H1 (cell line): ENCODE measurements around the gene KRTAP3-2. TPM values are rescaled to one million over a fixed set of nuclear protein-coding genes. Genes with fewer than 3 reads are reported as not detected.

ENCODE experiments used
- CTCF ChIA-PET: fragments of 300-600 bp; sonication (Branson Sonifier 250); formaldehyde crosslinking; loops from one replicate; lab custom pipeline; 2021; ENCODE audit not compliant: partially characterized antibody; lab: Charles Lee
- POLR2A ChIA-PET: fragments of 300-600 bp; sonication (Branson Sonifier 250); formaldehyde crosslinking; loops from one replicate; lab custom pipeline; 2021; ENCODE audit warnings: inconsistent platforms; ENCODE audit not compliant: partially characterized antibody; lab: Charles Lee
- DNase-seq, 2 experiments: peaks; one replicate each; pipeline versions ENCODE4 v3.0.0 to v3.0.0-alpha.2; 2010 to 2022; ENCODE audit warnings: low spot score in 2 of 2, low read depth in 1 of 2, mixed read lengths in 1 of 2
- FAIRE-seq: peaks from 2 replicates; lab custom pipeline; 2011; peaks lifted over from hg19 to GRCh38; lab: Jason Lieb, UNC
- H2AFZ ChIP-seq: 2 replicates; pipeline ENCODE4 v1.8.1; 2012; ENCODE audit warnings: low read length, inconsistent platforms
- H2AK5ac ChIP-seq: 2 replicates; pipeline ENCODE4 v1.6.1; 2013; ENCODE audit warnings: low read depth, low read length
- H2BK120ac ChIP-seq: replicated peaks from 2 replicates; pipeline ENCODE3; 2013; ENCODE audit warnings: low read depth, low read length, inconsistent platforms
- H2BK12ac ChIP-seq: 2 replicates; pipeline ENCODE4 v1.6.1; 2013; ENCODE audit warnings: low read depth, low read length
- H2BK15ac ChIP-seq: 2 replicates; pipeline ENCODE4 v1.6.1; 2013; ENCODE audit warnings: low read length
- H2BK20ac ChIP-seq: 2 replicates; pipeline ENCODE4 v1.6.1; 2013; ENCODE audit warnings: low read length
- H2BK5ac ChIP-seq: 2 replicates; pipeline ENCODE4 v1.6.1; 2013; ENCODE audit warnings: low read depth, low read length
- H3K14ac ChIP-seq: 2 replicates; pipeline ENCODE4 v1.6.1; 2013; ENCODE audit warnings: inconsistent platforms; ENCODE audit not compliant: insufficient read length
- H3K18ac ChIP-seq: 2 replicates; pipeline ENCODE4 v1.6.1; 2013; ENCODE audit warnings: low read length; ENCODE audit errors: extremely low read depth
- H3K23ac ChIP-seq: 2 replicates; pipeline ENCODE4 v1.6.1; 2013; ENCODE audit warnings: inconsistent platforms; ENCODE audit not compliant: insufficient read length
- H3K23me2 ChIP-seq: 2 replicates; pipeline ENCODE4 v1.6.1; 2013; ENCODE audit warnings: low read depth, low read length
- H3K27ac ChIP-seq: 2 replicates; pipeline ENCODE4 v1.6.1; 2011; ENCODE audit warnings: low read depth, low read length, inconsistent platforms
- H3K27me3 ChIP-seq, 4 experiments: replicated peaks in 1 of 4; 1 replicate in 1 of 4; 2 replicates in 3 of 4; pipeline versions ENCODE4 v1.6.1 to v1.8.1; 2011 to 2013; ENCODE audit warnings: low read length in 3 of 4, mild to moderate bottlenecking in 3 of 4, inconsistent platforms in 2 of 4, mixed read lengths in 2 of 4, moderate library complexity in 1 of 4; ENCODE audit not compliant: control insufficient read depth in 3 of 4, insufficient read depth in 3 of 4; ENCODE audit errors: extremely low read depth in 1 of 4
- H3K36me3 ChIP-seq, 4 experiments: 2 replicates each; pipeline versions ENCODE4 v1.6.1 to v1.8.1; 2011 to 2013; ENCODE audit warnings: mild to moderate bottlenecking in 4 of 4, low read length in 3 of 4, moderate library complexity in 2 of 4, control low read depth in 1 of 4, inconsistent platforms in 1 of 4; ENCODE audit not compliant: insufficient read depth in 4 of 4, control insufficient read depth in 2 of 4
- H3K4ac ChIP-seq: replicated peaks from 2 replicates; pipeline ENCODE3; 2013; ENCODE audit warnings: low read length, low read depth, mixed read lengths, inconsistent platforms; ENCODE audit not compliant: insufficient read length
- H3K4me1 ChIP-seq, 4 experiments: replicated peaks in 1 of 4; 1 replicate in 1 of 4; 2 replicates in 3 of 4; pipeline versions ENCODE4 v1.6.1 to v1.8.1; 2011 to 2013; ENCODE audit warnings: low read length in 3 of 4, inconsistent platforms in 2 of 4, mixed read lengths in 1 of 4; ENCODE audit not compliant: insufficient read depth in 4 of 4, control insufficient read depth in 3 of 4
- H3K4me2 ChIP-seq, 2 experiments: 2 replicates each; pipeline versions ENCODE4 v1.6.1 to v1.8.1; 2011 to 2013; ENCODE audit warnings: low read depth in 2 of 2, low read length in 2 of 2, control low read depth in 1 of 2, inconsistent platforms in 1 of 2, mild to moderate bottlenecking in 1 of 2; ENCODE audit not compliant: insufficient read depth in 1 of 2
- H3K4me3 ChIP-seq, 4 experiments: fragments of 200-600, 300-600 bp in 1 of 4; sonication (generic), shearing (Covaris generic), sonication (Bioruptor Twin) in 1 of 4; 2 replicates each; pipeline versions ENCODE4 v1.5.1 to v1.8.1; 2011 to 2016; ENCODE audit warnings: low read length in 4 of 4, low read depth in 3 of 4, control low read depth in 2 of 4, inconsistent platforms in 2 of 4, mild to moderate bottlenecking in 2 of 4, mixed read lengths in 1 of 4, moderate library complexity in 1 of 4; ENCODE audit not compliant: insufficient read depth in 2 of 4; ENCODE audit errors: extremely low read depth in 1 of 4
- H3K56ac ChIP-seq: replicated peaks from 2 replicates; pipeline ENCODE3; 2013; ENCODE audit warnings: low read depth, mild to moderate bottlenecking, mixed read lengths, low read length, inconsistent platforms; ENCODE audit not compliant: insufficient read length
- H3K79me1 ChIP-seq: 2 replicates; pipeline ENCODE4 v1.6.1; 2013; ENCODE audit warnings: low read depth, low read length, control low read depth
- H3K79me2 ChIP-seq, 2 experiments: 2 replicates each; pipeline versions ENCODE4 v1.6.1 to v1.8.1; 2012 to 2013; ENCODE audit warnings: low read length in 2 of 2, mild to moderate bottlenecking in 2 of 2, inconsistent platforms in 1 of 2; ENCODE audit not compliant: insufficient read depth in 2 of 2, control insufficient read depth in 1 of 2
- H3K9ac ChIP-seq, 4 experiments: replicated peaks in 1 of 4; 1 replicate in 1 of 4; 2 replicates in 3 of 4; pipeline versions ENCODE4 v1.6.1 to v1.8.1; 2011 to 2013; ENCODE audit warnings: low read depth in 3 of 4, low read length in 3 of 4, control low read depth in 2 of 4, mild to moderate bottlenecking in 2 of 4, moderate library complexity in 2 of 4, inconsistent platforms in 1 of 4; ENCODE audit errors: extremely low read depth in 1 of 4
- H3K9me3 ChIP-seq, 2 experiments: 2 replicates each; pipeline versions ENCODE4 v1.6.1 to v1.8.1; 2012 to 2013; ENCODE audit warnings: mild to moderate bottlenecking in 2 of 2, moderate library complexity in 2 of 2, control low read depth in 1 of 2, inconsistent platforms in 1 of 2, low read depth in 1 of 2, low read length in 1 of 2, mixed read lengths in 1 of 2; ENCODE audit not compliant: insufficient read depth in 2 of 2
- H4K20me1 ChIP-seq, 2 experiments: replicated peaks in 1 of 2; 2 replicates each; pipeline versions ENCODE3 to v1.8.1; 2011 to 2013; ENCODE audit warnings: inconsistent platforms in 2 of 2, low read length in 2 of 2, mild to moderate bottlenecking in 1 of 2; ENCODE audit not compliant: insufficient read depth in 2 of 2, control insufficient read depth in 1 of 2
- H4K5ac ChIP-seq: 2 replicates; pipeline ENCODE4 v1.6.1; 2013; ENCODE audit warnings: low read length, low read depth, mixed read lengths, inconsistent platforms; ENCODE audit not compliant: insufficient read length
- H4K8ac ChIP-seq: 2 replicates; pipeline ENCODE4 v1.8.0; 2013; ENCODE audit warnings: mild to moderate bottlenecking, moderate library complexity, low read length, inconsistent platforms; ENCODE audit not compliant: insufficient read depth; ENCODE audit errors: extremely low read depth
- H4K91ac ChIP-seq: replicated peaks from 2 replicates; pipeline ENCODE3; 2013; ENCODE audit warnings: low read length, mixed read lengths, inconsistent platforms; ENCODE audit not compliant: insufficient read length
- CEBPB ChIP-seq: IDR thresholded peaks from 2 replicates; pipeline ENCODE4 v1.6.1; 2012; ENCODE audit warnings: low read depth, low read length
- KDM5A ChIP-seq: fragments of 200-600 bp; IDR thresholded peaks from 2 replicates; pipeline ENCODE4 v1.7.1; 2012; ENCODE audit warnings: mild to moderate bottlenecking, low read length, inconsistent platforms, mixed read lengths
- TEAD4 ChIP-seq: IDR thresholded peaks from 2 replicates; pipeline ENCODE4 v1.6.1; 2012; ENCODE audit warnings: low read depth, low read length, inconsistent platforms, mixed read lengths
- WGBS, 2 experiments: shearing (Covaris generic) in 1 of 2; methylation state at CpG; one replicate each; pipeline versions ENCODE4 v1.1.6 to v1.1.7; 2013 to 2015; ENCODE audit warnings: low lambda C conversion rate in 2 of 2, mixed read lengths in 2 of 2, inconsistent platforms in 1 of 2, low coverage in 1 of 2, missing lambda C conversion rate in 1 of 2; ENCODE audit not compliant: insufficient replicate concordance in 2 of 2, insufficient coverage in 1 of 2, insufficient read length in 1 of 2; ENCODE audit errors: extremely low coverage in 1 of 2, missing lambda C conversion rate in 1 of 2; 5-methylcytosine and 5-hydroxymethylcytosine counted together
- polyA plus RNA-seq, 7 experiments: library from polyadenylated mRNA; depleted of rRNA in 3 of 7; stranded (reverse) in 5 of 7; unstranded in 2 of 7; fragments of >200 nt in 5 of 7; fragments of 200-250 nt in 2 of 7; gene quantifications; 1 replicate in 5 of 7; 2 replicates in 1 of 7; 4 replicates in 1 of 7; pipeline versions ENCODE4 v1.2.1 to v1.2.3, GENCODE V29; 2011 to 2013; ENCODE audit warnings: missing spikeins in 2 of 7, mixed read lengths in 2 of 7
- total RNA-seq: library from RNA; stranded (reverse); fragmentation: NEBNext Ultra II Directional; extraction: Animal tissue kit (Norgen Biotek cat#: 25700); gene quantifications from 2 replicates; pipeline ENCODE4 v1.2.1, GENCODE V29; 2021

Gene KRTAP3-2
- total and polyA plus RNA-seq, 2 of the 8 experiments (the other 6 are each of a cell fraction or from before 2014, with no cell fraction given), result not detected

DNA sequence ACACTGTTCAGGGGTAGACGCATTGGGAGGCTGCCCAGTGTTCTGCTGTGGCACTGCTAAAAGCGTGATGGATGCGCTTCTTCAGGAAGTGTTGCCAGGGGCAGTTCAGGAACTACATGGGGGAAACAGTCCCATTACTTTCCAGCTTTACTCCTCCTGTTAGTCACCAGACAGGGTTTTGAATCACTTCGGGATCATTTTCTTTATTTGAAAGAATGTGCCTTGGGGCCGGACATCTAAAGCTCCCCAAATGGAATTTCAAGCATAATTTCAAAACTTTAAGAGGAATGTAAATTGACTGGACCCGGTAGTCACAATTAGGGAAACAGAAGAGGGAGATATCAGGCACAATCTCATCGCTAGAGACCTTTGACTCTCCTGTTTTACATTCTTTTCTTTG is 48.7 kb upstream of the KRTAP3-2 start:
- Histone ChIP-seq H4K20me1 (no peaks in the 10 kb centered on the region), H3K9me3 (no peaks in the 10 kb centered on the region), H3K4me2 (no peak overlapping the region), H3K27me3 (no peaks in the 10 kb centered on the region), H2BK15ac (no peak overlapping the region), H3K4me3 (no peak overlapping the region), H3K36me3 (no peaks in the 10 kb centered on the region), H3K18ac (no peak overlapping the region; the same call in 1 of the 2 replicates), H2AK5ac (no peak overlapping the region), H3K14ac (no peak overlapping the region), H3K56ac (no peak overlapping the region), H4K8ac (no peak overlapping the region), H2BK5ac (no peak overlapping the region), H4K91ac (peak overlapping the region; percentile 19), H2BK20ac (no peak overlapping the region), H2BK120ac (no peak overlapping the region), H3K79me1 (no peaks in the 10 kb centered on the region), H3K79me2 (no peaks in the 10 kb centered on the region), H3K27ac (no peak overlapping the region), H4K5ac (no peak overlapping the region), H3K9ac (no peak overlapping the region), H2AFZ (0 out of 2 replicates have a peak overlapping the region, but pooled peaks have one; percentile 40), H3K23me2 (no peaks in the 10 kb centered on the region), H3K4ac (no peak overlapping the region), H3K23ac (no peak overlapping the region), H2BK12ac (no peak overlapping the region), H3K4me1 (peaks cover 0 to 2% (median 0%) of the 10 kb centered on the region in 4 experiments; a peak in 1 of 7 replicates)
- ChIA-PET POLR2A (no interaction called here), CTCF (interaction anchor here (0.7 to 1.0 kb wide), 4 partner anchors 10 to 182 kb away, joined by 3 read pairs; no protein-coding TSS in a partner anchor)
- DNase-seq (no peak), FAIRE-seq (no peak)
- 82% methylated on average over 7 of the region's 7 CpGs; no CpG with 5 or more reads in 1 of the 2 experiments for WGBS, 2 experiments
- TF ChIP-seq CEBPB (no peak), KDM5A (no peak), TEAD4 (no peak)
